Fibroblast of lung (primary cell): ENCODE results near the gene NRG4. TPM values are rescaled to one million over a fixed set of nuclear protein-coding genes. Genes with fewer than 3 reads are reported as not detected.
A peak's percentile ranks its signal among the peaks of the same experiment; 100 is the strongest.

Source experiments
- DNase-seq, 2 donors: peaks; one replicate each; pipeline versions ENCODE4 v3.0.0 to v3.0.0-alpha.2; 2010; ENCODE audit warnings: low read depth in 2 of 2
- H2AFZ ChIP-seq: 2 replicates; pipeline ENCODE4 v1.5.1; 2012; ENCODE audit warnings: low read length, control low read depth, inconsistent platforms
- H3K27ac ChIP-seq: 2 replicates; pipeline ENCODE4 v1.5.1; 2011; ENCODE audit warnings: low read length, control low read depth; ENCODE audit not compliant: insufficient read depth
- H3K27me3 ChIP-seq: 2 replicates; pipeline ENCODE4 v1.5.1; 2011; ENCODE audit warnings: mild to moderate bottlenecking, low read length; ENCODE audit not compliant: control insufficient read depth, insufficient read depth
- H3K36me3 ChIP-seq: 2 replicates; pipeline ENCODE4 v1.5.1; 2011; ENCODE audit warnings: low read length; ENCODE audit not compliant: control insufficient read depth, insufficient read depth
- H3K4me1 ChIP-seq: 2 replicates; pipeline ENCODE4 v1.5.1; 2011; ENCODE audit warnings: low read length; ENCODE audit not compliant: control insufficient read depth, insufficient read depth; ENCODE audit errors: extremely low read depth
- H3K4me2 ChIP-seq: 2 replicates; pipeline ENCODE4 v1.5.1; 2011; ENCODE audit warnings: low read length, control low read depth; ENCODE audit not compliant: insufficient read depth; ENCODE audit errors: extremely low read depth
- H3K4me3 ChIP-seq, 4 experiments: fragments of 200-600 bp in 1 of 4; sonication (generic) in 1 of 4; replicated peaks in 1 of 4; 2 replicates each; pipeline ENCODE4 v1.5.1; 2011 to 2016; ENCODE audit warnings: low read length in 4 of 4, low read depth in 3 of 4, mild to moderate bottlenecking in 3 of 4, control low read depth in 2 of 4, inconsistent platforms in 1 of 4, mixed read lengths in 1 of 4; ENCODE audit not compliant: insufficient read depth in 1 of 4; ENCODE audit errors: control extremely low read depth in 1 of 4
- H3K79me2 ChIP-seq: 2 replicates; pipeline ENCODE4 v1.5.1; 2012; ENCODE audit warnings: mild to moderate bottlenecking, low read length, inconsistent platforms; ENCODE audit not compliant: control insufficient read depth, insufficient read depth
- H3K9ac ChIP-seq: 2 replicates; pipeline ENCODE4 v1.5.1; 2011; ENCODE audit warnings: mild to moderate bottlenecking, low read length, control low read depth; ENCODE audit not compliant: insufficient read depth
- H3K9me3 ChIP-seq: 2 replicates; pipeline ENCODE4 v1.5.1; 2012; ENCODE audit warnings: low read depth, low read length; ENCODE audit not compliant: control insufficient read depth, insufficient read depth
- H4K20me1 ChIP-seq: 2 replicates; pipeline ENCODE4 v1.5.1; 2011; ENCODE audit warnings: low read length; ENCODE audit not compliant: control insufficient read depth, insufficient read depth; ENCODE audit errors: extremely low read depth
- EZH2 ChIP-seq: IDR thresholded peaks from 2 replicates; pipeline ENCODE4 v1.5.1; 2012; ENCODE audit warnings: low read length, control low read depth, mild to moderate bottlenecking; ENCODE audit errors: missing control alignments
- polyA plus RNA-seq, 2 donors: library from polyadenylated mRNA; depleted of rRNA in 1 of 2; stranded (reverse) in 1 of 2; unstranded in 1 of 2; fragments of >200 nt; gene quantifications; 2 replicates each; pipeline ENCODE4 v1.2.1, GENCODE V29; 2011 to 2012; ENCODE audit warnings: missing spikeins in 1 of 2
- total RNA-seq: library from RNA; depleted of rRNA; stranded (reverse); fragments of >200 nt; gene quantifications from 2 replicates; pipeline ENCODE4 v1.2.1, GENCODE V29; 2014
- TF ChIP-seq, protein P1 (sequence below), 2 donors: IDR thresholded peaks in 1 of 2; conservative IDR thresholded peaks in 1 of 2; 1 replicate in 1 of 2; 2 replicates in 1 of 2; pipeline ENCODE4 v1.5.1; 2011 to 2012; ENCODE audit warnings: low read length in 2 of 2, control low read depth in 1 of 2, inconsistent platforms in 1 of 2, low read depth in 1 of 2, mild to moderate bottlenecking in 1 of 2

NRG4 gene
- total and polyA plus RNA-seq, 2 donors (not counting 1 experiment from before 2014, with no cell fraction given): 0.01 TPM; not detected in 1

DNA sequence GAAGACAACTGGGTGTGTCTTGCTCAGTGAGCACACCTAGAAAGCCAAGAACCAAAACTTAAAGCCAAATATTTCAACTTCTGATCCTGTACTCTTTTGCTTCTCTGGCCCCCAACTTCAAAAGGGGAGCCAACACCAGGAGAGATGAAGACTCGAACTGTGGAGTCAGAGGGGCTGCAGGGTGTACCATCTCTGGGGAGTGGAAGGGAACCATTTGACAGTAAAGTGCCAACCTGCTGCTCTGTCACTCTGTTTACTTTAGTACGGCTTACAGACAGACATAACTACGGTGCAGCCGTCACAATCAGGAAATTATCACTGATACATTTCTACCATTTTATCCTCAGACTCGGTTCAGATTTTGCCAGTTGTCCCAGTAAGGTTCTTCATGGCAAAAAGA is 107.0 kb downstream of the NRG4 start:
- Histone ChIP-seq H3K79me2 (peaks cover 30% of the 10 kb centered on the region), H3K27ac (no peak overlapping the region), H3K9me3 (no peaks in the 10 kb centered on the region), H4K20me1 (no peaks in the 10 kb centered on the region), H3K9ac (no peak overlapping the region), H3K36me3 (no peaks in the 10 kb centered on the region), H3K4me1 (no peaks in the 10 kb centered on the region), H2AFZ (no peak overlapping the region), H3K4me2 (no peak overlapping the region), H3K4me3 (peak overlapping the region in 2 of 4 experiments; percentile 19 to 36), H3K27me3 (no peaks in the 10 kb centered on the region)
- DNase-seq: no peak
- TF ChIP-seq EZH2: no peak
- TF ChIP-seq, protein P1, sequence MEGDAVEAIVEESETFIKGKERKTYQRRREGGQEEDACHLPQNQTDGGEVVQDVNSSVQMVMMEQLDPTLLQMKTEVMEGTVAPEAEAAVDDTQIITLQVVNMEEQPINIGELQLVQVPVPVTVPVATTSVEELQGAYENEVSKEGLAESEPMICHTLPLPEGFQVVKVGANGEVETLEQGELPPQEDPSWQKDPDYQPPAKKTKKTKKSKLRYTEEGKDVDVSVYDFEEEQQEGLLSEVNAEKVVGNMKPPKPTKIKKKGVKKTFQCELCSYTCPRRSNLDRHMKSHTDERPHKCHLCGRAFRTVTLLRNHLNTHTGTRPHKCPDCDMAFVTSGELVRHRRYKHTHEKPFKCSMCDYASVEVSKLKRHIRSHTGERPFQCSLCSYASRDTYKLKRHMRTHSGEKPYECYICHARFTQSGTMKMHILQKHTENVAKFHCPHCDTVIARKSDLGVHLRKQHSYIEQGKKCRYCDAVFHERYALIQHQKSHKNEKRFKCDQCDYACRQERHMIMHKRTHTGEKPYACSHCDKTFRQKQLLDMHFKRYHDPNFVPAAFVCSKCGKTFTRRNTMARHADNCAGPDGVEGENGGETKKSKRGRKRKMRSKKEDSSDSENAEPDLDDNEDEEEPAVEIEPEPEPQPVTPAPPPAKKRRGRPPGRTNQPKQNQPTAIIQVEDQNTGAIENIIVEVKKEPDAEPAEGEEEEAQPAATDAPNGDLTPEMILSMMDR (conservative IDR thresholded peaks at IDR 0.05 in 1 of 2, IDR thresholded peaks at IDR 0.05 in 1 of 2; ENCODE audit: low read depth in 1 of 2, low read length in 2 of 2): no peak

DNA sequence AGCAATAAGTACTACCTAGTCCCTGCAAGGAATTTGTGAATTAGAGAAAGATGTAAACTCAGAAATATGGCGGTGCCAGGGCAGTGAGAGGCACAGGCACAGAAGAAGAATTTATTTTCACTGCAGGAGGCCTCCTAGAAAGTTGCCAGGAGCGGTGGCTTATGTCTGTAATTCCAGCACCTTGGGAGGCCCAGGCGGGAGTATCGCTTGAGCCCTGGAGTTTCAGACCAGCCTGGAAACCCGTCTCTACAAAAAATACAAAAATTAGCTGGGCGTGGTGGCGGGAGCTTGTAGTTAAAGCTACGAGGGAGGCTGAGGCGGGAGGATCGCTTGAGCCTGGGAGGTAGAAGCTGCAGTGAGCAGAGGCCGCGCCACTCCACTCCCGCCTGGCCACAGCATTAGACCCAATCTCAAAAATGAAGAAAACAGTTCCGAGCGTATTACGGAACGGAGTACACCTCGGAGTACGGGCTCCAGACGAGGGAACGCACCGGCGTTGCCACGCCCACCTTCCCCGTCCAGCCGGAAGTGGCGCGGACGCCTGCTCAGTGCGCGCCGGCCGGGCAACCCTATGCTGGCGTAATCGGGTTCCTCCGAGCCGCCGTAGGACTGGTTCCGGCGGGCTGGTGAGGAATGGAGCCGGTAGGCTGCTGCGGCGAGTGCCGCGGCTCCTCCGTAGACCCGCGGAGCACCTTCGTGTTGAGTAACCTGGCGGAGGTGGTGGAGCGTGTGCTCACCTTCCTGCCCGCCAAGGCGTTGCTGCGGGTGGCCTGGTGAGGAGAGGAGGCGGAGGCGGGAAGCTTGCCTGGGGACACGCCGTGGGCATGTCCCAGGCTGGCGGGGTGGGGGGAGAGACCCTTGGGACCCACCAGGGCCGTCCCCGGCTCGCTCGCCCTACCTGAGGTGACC is 108.6 kb downstream of the NRG4 start, which contains the start of gene FBXO22:
FBXO22 (plus strand) TSS at position 548 of the 909 bp plus-strand sequence; CDS start at position 634, 86 bp downstream.
- H3K36me3 ChIP-seq: no peaks in the 10 kb centered on the region
- H2AFZ ChIP-seq: peak within 1 kb of the TSS; percentile 86
- peak within 1 kb of the TSS; percentile 74 for H3K9ac ChIP-seq
- peaks cover 24% of the 10 kb centered on the region for H3K79me2 ChIP-seq
- H4K20me1 ChIP-seq: no peaks in the 10 kb centered on the region
- H3K27ac ChIP-seq: peak within 1 kb of the TSS; percentile 72
- TF ChIP-seq, protein P1 (conservative IDR thresholded peaks at IDR 0.05 in 1 of 2, IDR thresholded peaks at IDR 0.05 in 1 of 2; ENCODE audit: low read depth in 1 of 2, low read length in 2 of 2): no peak
- TF ChIP-seq EZH2: no peak
- DNase-seq: peak; percentile 90 to 91
- H3K4me2 ChIP-seq: peak within 1 kb of the TSS; percentile 81
- no peaks in the 10 kb centered on the region for H3K4me1 ChIP-seq
- H3K4me3 ChIP-seq: peak within 1 kb of the TSS; percentile 77 to 94 (median 84)
- H3K9me3 ChIP-seq: no peaks in the 10 kb centered on the region
- no peaks in the 10 kb centered on the region for H3K27me3 ChIP-seq

DNA sequence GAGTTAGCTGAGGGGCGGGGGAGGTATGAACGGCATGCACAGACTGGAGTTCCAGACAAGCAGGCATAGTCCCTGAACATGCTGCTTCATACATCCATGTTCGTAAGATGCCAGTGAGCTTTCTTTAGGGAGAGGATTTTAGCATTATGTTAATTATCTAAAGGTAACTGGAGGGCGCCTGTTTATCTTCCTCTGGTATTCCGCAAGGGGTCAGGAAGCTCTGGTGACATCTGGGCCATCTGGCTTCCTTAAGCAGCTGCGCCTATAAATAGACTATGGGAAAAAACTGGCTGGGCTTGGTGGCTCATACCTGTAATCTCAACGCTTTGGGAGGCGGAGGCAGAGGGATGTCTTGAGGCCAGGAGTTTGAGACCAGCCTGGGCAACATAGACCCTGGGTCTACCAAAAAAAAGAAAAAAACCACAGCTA is 110.1 kb downstream of the NRG4 start:
- H3K79me2 ChIP-seq: peaks cover 19% of the 10 kb centered on the region
- no peak overlapping the region for H2AFZ ChIP-seq
- no peaks in the 10 kb centered on the region for H4K20me1 ChIP-seq
- no peak overlapping the region for H3K27ac ChIP-seq
- H3K4me2 ChIP-seq: no peak overlapping the region
- H3K9ac ChIP-seq: no peak overlapping the region
- H3K4me1 ChIP-seq: no peaks in the 10 kb centered on the region
- H3K4me3 ChIP-seq: no peak overlapping the region
- H3K36me3 ChIP-seq: no peaks in the 10 kb centered on the region
- no peaks in the 10 kb centered on the region for H3K9me3 ChIP-seq
- DNase-seq: no peak
- TF ChIP-seq, protein P1 (conservative IDR thresholded peaks at IDR 0.05 in 1 of 2, IDR thresholded peaks at IDR 0.05 in 1 of 2; ENCODE audit: low read depth in 1 of 2, low read length in 2 of 2): no peak
- TF ChIP-seq EZH2: no peak
- no peaks in the 10 kb centered on the region for H3K27me3 ChIP-seq
